ENCODE measurements around the gene PLD3. TPM values are rescaled to one million over a fixed set of nuclear protein-coding genes. Genes with fewer than 3 reads are reported as not detected.

PLD3 gene
- polyA plus RNA-seq, 1 donor (not counting 4 experiments of a cell fraction or from before 2014, with no cell fraction given), result 102 TPM

DNA sequence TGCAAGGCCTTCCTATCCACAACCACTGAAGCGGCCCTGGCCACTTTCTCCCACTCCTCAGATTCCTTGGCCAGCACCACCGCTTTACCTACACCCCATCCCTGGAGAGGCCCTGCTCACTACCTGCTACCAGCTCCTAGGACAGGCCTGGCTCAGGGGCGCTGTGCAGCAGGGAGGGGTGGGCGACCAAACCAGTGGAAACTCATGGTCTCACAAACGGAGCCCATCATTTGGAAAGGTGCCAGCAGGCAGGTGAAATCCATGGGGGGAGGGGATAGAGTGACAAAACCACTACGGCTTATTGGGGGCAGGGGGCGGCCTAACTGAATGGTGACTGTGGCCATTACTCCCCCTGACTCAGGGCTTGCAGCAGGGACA lies 27.9 kb upstream of the PLD3 start:
- H3K79me2 ChIP-seq (ENCODE audit: control insufficient read depth, insufficient read depth, low read length), result no peaks in the 10 kb centered on the region
- no peak overlapping the region for H3K4me2 ChIP-seq (ENCODE audit: control insufficient read depth, extremely low read depth, insufficient read depth, low read depth, low read length)
- H3K36me3 ChIP-seq (ENCODE audit: control insufficient read depth in 2 of 2, extremely low read depth in 1 of 2, insufficient read depth in 2 of 2, low read length in 2 of 2), result peaks cover 20 to 28% of the 10 kb centered on the region in 2 experiments
- H2AFZ ChIP-seq (ENCODE audit: control insufficient read depth, low read length), result no peak overlapping the region
- H3K9me1 ChIP-seq (ENCODE audit: control insufficient read depth, extremely low read depth, insufficient read depth, low read length), result no peaks in the 10 kb centered on the region
- DNase-seq (ENCODE audit: low read depth, low spot score) (no peak), FAIRE-seq (no peak)
- no peaks in the 10 kb centered on the region for H3K27me3 ChIP-seq (ENCODE audit: control insufficient read depth, extremely low read depth, insufficient read depth, low read length)
- no peaks in the 10 kb centered on the region for H4K20me1 ChIP-seq (ENCODE audit: control insufficient read depth, extremely low read depth, insufficient read depth, low read length)
- no peak overlapping the region for H3K27ac ChIP-seq (ENCODE audit: control insufficient read depth, insufficient read depth, low read length)
- no peaks in the 10 kb centered on the region for H3K9me3 ChIP-seq (ENCODE audit: control insufficient read depth, low read depth, low read length)
- H3K4me3 ChIP-seq (ENCODE audit: control insufficient read depth in 2 of 3, extremely low read depth in 1 of 3, insufficient read depth in 2 of 3, low read depth in 1 of 3, low read length in 3 of 3), result no peak overlapping the region
- no peaks in the 10 kb centered on the region for H3K4me1 ChIP-seq (ENCODE audit: control insufficient read depth, extremely low read depth, insufficient read depth, low read length)
- no peak overlapping the region for H3K9ac ChIP-seq (ENCODE audit: control insufficient read depth, extremely low read depth, insufficient read depth, low read length)
- dilution Hi-C loops (cut with MboI; ENCODE audit: extremely low pct_ligation_motif_present, low sequenced_read_pairs), result no loop called here
- no peak for TF ChIP-seq EZH2 (IDR thresholded peaks at IDR 0.05; ENCODE audit: low read length)
- TF ChIP-seq, protein P1, sequence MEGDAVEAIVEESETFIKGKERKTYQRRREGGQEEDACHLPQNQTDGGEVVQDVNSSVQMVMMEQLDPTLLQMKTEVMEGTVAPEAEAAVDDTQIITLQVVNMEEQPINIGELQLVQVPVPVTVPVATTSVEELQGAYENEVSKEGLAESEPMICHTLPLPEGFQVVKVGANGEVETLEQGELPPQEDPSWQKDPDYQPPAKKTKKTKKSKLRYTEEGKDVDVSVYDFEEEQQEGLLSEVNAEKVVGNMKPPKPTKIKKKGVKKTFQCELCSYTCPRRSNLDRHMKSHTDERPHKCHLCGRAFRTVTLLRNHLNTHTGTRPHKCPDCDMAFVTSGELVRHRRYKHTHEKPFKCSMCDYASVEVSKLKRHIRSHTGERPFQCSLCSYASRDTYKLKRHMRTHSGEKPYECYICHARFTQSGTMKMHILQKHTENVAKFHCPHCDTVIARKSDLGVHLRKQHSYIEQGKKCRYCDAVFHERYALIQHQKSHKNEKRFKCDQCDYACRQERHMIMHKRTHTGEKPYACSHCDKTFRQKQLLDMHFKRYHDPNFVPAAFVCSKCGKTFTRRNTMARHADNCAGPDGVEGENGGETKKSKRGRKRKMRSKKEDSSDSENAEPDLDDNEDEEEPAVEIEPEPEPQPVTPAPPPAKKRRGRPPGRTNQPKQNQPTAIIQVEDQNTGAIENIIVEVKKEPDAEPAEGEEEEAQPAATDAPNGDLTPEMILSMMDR (optimal IDR thresholded peaks at IDR 0.05 in 1 of 3, IDR thresholded peaks at IDR 0.05 in 1 of 3, conservative IDR thresholded peaks at IDR 0.05 in 1 of 3; ENCODE audit: extremely low read depth in 1 of 3, insufficient read depth in 2 of 3, low read length in 3 of 3), result no peak

DNA sequence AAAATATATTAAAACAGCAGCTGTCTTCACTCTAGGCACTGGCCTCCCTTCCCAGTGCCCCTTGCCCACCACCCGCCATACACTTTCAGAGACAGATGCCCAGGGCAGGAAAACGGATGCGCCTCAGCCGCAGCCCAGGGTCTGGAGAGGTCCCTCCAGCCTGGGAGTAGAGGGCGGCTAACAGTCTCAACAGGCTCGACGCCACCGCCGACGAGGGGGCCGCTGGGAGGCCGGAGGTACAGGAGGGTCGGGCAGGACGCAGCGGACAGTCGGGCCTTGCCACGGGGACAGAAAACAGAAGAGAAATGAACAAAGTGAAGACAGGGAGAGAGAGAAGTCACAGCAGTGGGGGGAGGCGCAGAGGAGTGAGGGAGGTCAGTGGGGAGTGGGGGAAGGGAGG lies 27.4 kb upstream of the PLD3 start:
- no peak for FAIRE-seq
- Histone ChIP-seq H4K20me1 (ENCODE audit: control insufficient read depth, extremely low read depth, insufficient read depth, low read length) (no peaks in the 10 kb centered on the region), H3K4me1 (ENCODE audit: control insufficient read depth, extremely low read depth, insufficient read depth, low read length) (no peaks in the 10 kb centered on the region), H3K4me2 (ENCODE audit: control insufficient read depth, extremely low read depth, insufficient read depth, low read depth, low read length) (no peak overlapping the region), H3K9ac (ENCODE audit: control insufficient read depth, extremely low read depth, insufficient read depth, low read length) (no peak overlapping the region), H3K27ac (ENCODE audit: control insufficient read depth, insufficient read depth, low read length) (no peak overlapping the region), H3K9me3 (ENCODE audit: control insufficient read depth, low read depth, low read length) (no peaks in the 10 kb centered on the region), H3K9me1 (ENCODE audit: control insufficient read depth, extremely low read depth, insufficient read depth, low read length) (no peaks in the 10 kb centered on the region), H3K4me3 (ENCODE audit: control insufficient read depth in 2 of 3, extremely low read depth in 1 of 3, insufficient read depth in 2 of 3, low read depth in 1 of 3, low read length in 3 of 3) (no peak overlapping the region), H3K79me2 (ENCODE audit: control insufficient read depth, insufficient read depth, low read length) (no peaks in the 10 kb centered on the region), H3K27me3 (ENCODE audit: control insufficient read depth, extremely low read depth, insufficient read depth, low read length) (no peaks in the 10 kb centered on the region), H3K36me3 (ENCODE audit: control insufficient read depth in 2 of 2, extremely low read depth in 1 of 2, insufficient read depth in 2 of 2, low read length in 2 of 2) (peaks cover 24 to 31% of the 10 kb centered on the region in 2 experiments), H2AFZ (ENCODE audit: control insufficient read depth, low read length) (no peak overlapping the region)
- TF ChIP-seq, protein P1 (optimal IDR thresholded peaks at IDR 0.05 in 1 of 3, IDR thresholded peaks at IDR 0.05 in 1 of 3, conservative IDR thresholded peaks at IDR 0.05 in 1 of 3; ENCODE audit: extremely low read depth in 1 of 3, insufficient read depth in 2 of 3, low read length in 3 of 3), result no peak
- no peak for DNase-seq (ENCODE audit: low read depth, low spot score)
- dilution Hi-C loops (cut with MboI; ENCODE audit: extremely low pct_ligation_motif_present, low sequenced_read_pairs), result no loop called here
